Uterus (tissue), 2 donors: Measurements from ENCODE around the gene APOL4.

Source experiments
- POLR2A ChIP-seq, 2 donors: fragments of 450-650 bp; IDR thresholded peaks; one replicate each; pipeline ENCODE4 v1.6.1; 2016; ENCODE audit warnings: antibody characterized with exemption in 2 of 2, mild to moderate bottlenecking in 1 of 2, moderate library complexity in 1 of 2
- TF ChIP-seq, protein P1 (sequence below), 4 experiments: fragments of 200-600 bp in 2 of 4; fragments of 450-650 bp in 2 of 4; sonication (generic) in 2 of 4; IDR thresholded peaks; one replicate each; pipeline ENCODE4 v1.5.1; 2016 to 2019; ENCODE audit warnings: antibody characterized with exemption in 4 of 4, mild to moderate bottlenecking in 2 of 4, moderate library complexity in 1 of 4

DNA sequence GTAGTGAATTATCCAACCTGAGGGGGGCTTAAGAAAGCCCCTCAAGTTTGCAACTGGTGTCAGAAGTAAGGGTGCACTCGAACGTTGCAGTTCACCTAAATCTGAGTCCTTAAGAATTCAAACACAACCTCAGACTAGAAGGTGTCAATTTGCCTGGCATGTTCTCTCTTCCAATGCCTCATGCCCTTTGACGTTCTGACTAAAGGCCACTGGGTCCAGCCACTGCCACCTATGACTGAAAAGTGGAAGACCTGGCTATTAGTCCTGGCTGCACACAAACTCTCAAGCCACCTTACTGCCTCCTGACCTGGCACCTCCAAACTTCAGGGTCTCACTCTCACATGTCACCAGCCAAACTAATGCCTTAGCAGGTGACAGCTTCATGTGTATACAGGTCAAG, 8.0 kb downstream of the APOL4 start:
- TF ChIP-seq, protein P1, sequence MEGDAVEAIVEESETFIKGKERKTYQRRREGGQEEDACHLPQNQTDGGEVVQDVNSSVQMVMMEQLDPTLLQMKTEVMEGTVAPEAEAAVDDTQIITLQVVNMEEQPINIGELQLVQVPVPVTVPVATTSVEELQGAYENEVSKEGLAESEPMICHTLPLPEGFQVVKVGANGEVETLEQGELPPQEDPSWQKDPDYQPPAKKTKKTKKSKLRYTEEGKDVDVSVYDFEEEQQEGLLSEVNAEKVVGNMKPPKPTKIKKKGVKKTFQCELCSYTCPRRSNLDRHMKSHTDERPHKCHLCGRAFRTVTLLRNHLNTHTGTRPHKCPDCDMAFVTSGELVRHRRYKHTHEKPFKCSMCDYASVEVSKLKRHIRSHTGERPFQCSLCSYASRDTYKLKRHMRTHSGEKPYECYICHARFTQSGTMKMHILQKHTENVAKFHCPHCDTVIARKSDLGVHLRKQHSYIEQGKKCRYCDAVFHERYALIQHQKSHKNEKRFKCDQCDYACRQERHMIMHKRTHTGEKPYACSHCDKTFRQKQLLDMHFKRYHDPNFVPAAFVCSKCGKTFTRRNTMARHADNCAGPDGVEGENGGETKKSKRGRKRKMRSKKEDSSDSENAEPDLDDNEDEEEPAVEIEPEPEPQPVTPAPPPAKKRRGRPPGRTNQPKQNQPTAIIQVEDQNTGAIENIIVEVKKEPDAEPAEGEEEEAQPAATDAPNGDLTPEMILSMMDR (IDR thresholded peaks at IDR 0.05) = no peak
- TF ChIP-seq POLR2A (IDR thresholded peaks at IDR 0.05) = no peak
